GM12874 (cell line): ENCODE results near the gene TLX1.

Experiments
- TF ChIP-seq, protein P1 (sequence below): IDR thresholded peaks from 2 replicates; pipeline ENCODE4 v1.5.1; 2011; ENCODE audit warnings: low read depth, mild to moderate bottlenecking, control low read depth, low read length, moderate library complexity; ENCODE audit not compliant: insufficient read depth

The TLX1 gene

GRCh38 chr10:101176577-101176976, 45.5 kb downstream of the TLX1 start:
- TF ChIP-seq, protein P1, sequence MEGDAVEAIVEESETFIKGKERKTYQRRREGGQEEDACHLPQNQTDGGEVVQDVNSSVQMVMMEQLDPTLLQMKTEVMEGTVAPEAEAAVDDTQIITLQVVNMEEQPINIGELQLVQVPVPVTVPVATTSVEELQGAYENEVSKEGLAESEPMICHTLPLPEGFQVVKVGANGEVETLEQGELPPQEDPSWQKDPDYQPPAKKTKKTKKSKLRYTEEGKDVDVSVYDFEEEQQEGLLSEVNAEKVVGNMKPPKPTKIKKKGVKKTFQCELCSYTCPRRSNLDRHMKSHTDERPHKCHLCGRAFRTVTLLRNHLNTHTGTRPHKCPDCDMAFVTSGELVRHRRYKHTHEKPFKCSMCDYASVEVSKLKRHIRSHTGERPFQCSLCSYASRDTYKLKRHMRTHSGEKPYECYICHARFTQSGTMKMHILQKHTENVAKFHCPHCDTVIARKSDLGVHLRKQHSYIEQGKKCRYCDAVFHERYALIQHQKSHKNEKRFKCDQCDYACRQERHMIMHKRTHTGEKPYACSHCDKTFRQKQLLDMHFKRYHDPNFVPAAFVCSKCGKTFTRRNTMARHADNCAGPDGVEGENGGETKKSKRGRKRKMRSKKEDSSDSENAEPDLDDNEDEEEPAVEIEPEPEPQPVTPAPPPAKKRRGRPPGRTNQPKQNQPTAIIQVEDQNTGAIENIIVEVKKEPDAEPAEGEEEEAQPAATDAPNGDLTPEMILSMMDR = no peak

DNA sequence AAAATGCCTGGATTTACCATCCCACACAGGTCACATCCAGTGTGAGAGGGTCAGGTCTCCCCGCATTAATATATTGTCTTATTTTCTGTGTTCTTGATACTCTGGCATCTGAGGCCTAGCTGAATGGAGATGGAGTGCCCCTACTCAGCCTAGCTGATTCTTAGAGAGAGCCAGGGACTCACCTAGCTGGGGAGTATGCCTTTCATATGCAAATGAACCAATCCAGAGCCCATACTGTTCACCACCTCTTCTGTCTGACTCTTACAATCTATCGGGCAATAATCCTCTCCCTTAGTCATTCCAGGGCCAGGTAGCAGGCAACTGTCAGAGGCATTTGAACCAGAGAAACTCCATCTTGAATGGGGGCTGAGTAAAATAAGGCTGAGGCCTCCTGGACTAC, 51.8 kb downstream of the TLX1 start:
- TF ChIP-seq, protein P1 = no peak

GRCh38 chr10:101183458-101184183, 52.5 kb downstream of the TLX1 start:
- TF ChIP-seq, protein P1 = no peak
